Right atrium auricular region (tissue), 2 donors: ENCODE results near the gene ZNF573. TPM values are rescaled to one million over a fixed set of nuclear protein-coding genes. Genes with fewer than 3 reads are reported as not detected.
"Not testable (repeated sequence)": the region's sequence is repeated elsewhere in the genome, so short reads cannot be mapped to it uniquely, and the experiment has no call there.

Experiments
- DNase-seq: peaks from one replicate; pipeline ENCODE4 v3.0.0-alpha.2; 2019; ENCODE audit warnings: low spot score
- H3K27ac ChIP-seq, 2 donors: fragments of 200-600 bp; sonication (generic); 1 replicate in 1 of 2; 2 replicates in 1 of 2; pipeline ENCODE4 v1.5.1; 2016 to 2019
- H3K27me3 ChIP-seq, 2 donors: fragments of 200-600 bp; sonication (generic); one replicate each; pipeline versions ENCODE4 v1.5.1 to v1.6.0; 2017 to 2019
- H3K36me3 ChIP-seq: fragments of 200-600 bp; sonication (generic); one replicate; pipeline ENCODE4 v1.5.1; 2016
- H3K4me1 ChIP-seq, 2 donors: fragments of 200-600 bp; sonication (generic); one replicate each; pipeline versions ENCODE4 v1.5.1 to v1.6.0; 2017 to 2019
- H3K4me3 ChIP-seq, 2 donors: fragments of 200-600 bp; sonication (generic); 1 replicate in 1 of 2; 2 replicates in 1 of 2; pipeline ENCODE4 v1.5.1; 2017 to 2019; ENCODE audit warnings: mild to moderate bottlenecking in 1 of 2, moderate library complexity in 1 of 2
- H3K9me3 ChIP-seq, 2 donors: fragments of 200-600 bp; sonication (generic); one replicate each; pipeline ENCODE4 v1.5.1; 2019
- CTCF ChIP-seq, 2 donors: fragments of 200-600 bp; sonication (generic); IDR thresholded peaks; one replicate each; pipeline ENCODE4 v1.5.1; 2019; ENCODE audit warnings: antibody characterized with exemption in 2 of 2
- total RNA-seq, 2 donors: library from RNA; depleted of rRNA; stranded (reverse); fragments of >200 nt; gene quantifications; one replicate each; pipeline ENCODE4 v1.1.0, GENCODE V29; 2016

ZNF573 gene
- total RNA-seq, 2 donors from 2014 or later, result 4.6 to 4.9 TPM

GRCh38 chr19:37803249-37803840 is 24.0 kb upstream of the ZNF573 start:
- Histone ChIP-seq H3K36me3 (no peaks in the 10 kb centered on the region), H3K4me3 (no peak overlapping the region), H3K4me1 (no peaks in the 10 kb centered on the region), H3K9me3 (peaks cover 14 to 99% of the 10 kb centered on the region in 2 donors), H3K27ac (no peak overlapping the region), H3K27me3 (no peaks in the 10 kb centered on the region)
- DNase-seq, result no peak
- no peak for TF ChIP-seq CTCF (IDR thresholded peaks at IDR 0.05)

- Histone ChIP-seq H3K4me3 (no peak overlapping the region), H3K9me3 (peaks cover 0 to 73% of the 10 kb centered on the region in 2 donors), H3K4me1 (no peaks in the 10 kb centered on the region), H3K36me3 (no peaks in the 10 kb centered on the region), H3K27me3 (no peaks in the 10 kb centered on the region), H3K27ac (no peak overlapping the region)
- TF ChIP-seq CTCF (IDR thresholded peaks at IDR 0.05), result no peak
- no peak for DNase-seq
These were observed 11.0 kb upstream of the ZNF573 start for GRCh38 chr19:37790244-37790925.

GRCh38 chr19:37778613-37779126 is 716 bp downstream of the ZNF573 start:
- no peaks in the 10 kb centered on the region for H3K9me3 ChIP-seq
- H3K36me3 ChIP-seq, result no peaks in the 10 kb centered on the region
- H3K4me1 ChIP-seq, result peaks cover 0 to 11% of the 10 kb centered on the region in 2 donors
- no peak for DNase-seq
- no peaks in the 10 kb centered on the region for H3K27me3 ChIP-seq
- peak overlapping the region; percentile 88 to 91 for H3K27ac ChIP-seq
- peak overlapping the region; percentile 57 to 78 for H3K4me3 ChIP-seq
- no peak for TF ChIP-seq CTCF (IDR thresholded peaks at IDR 0.05)

- TF ChIP-seq CTCF (IDR thresholded peaks at IDR 0.05), result no peak
- H3K36me3 ChIP-seq, result peaks cover 31% of the 10 kb centered on the region
- no peak for DNase-seq
- no peaks in the 10 kb centered on the region for H3K27me3 ChIP-seq
- H3K27ac ChIP-seq, result no peak overlapping the region
- H3K4me3 ChIP-seq, result no peak overlapping the region
- H3K9me3 ChIP-seq, result no peaks in the 10 kb centered on the region
- no peaks in the 10 kb centered on the region for H3K4me1 ChIP-seq
These were observed 8.4 kb downstream of the ZNF573 start for GRCh38 chr19:37770985-37771384.

- no peak for DNase-seq
- Histone ChIP-seq H3K4me1 (no peaks in the 10 kb centered on the region), H3K36me3 (peaks cover 29% of the 10 kb centered on the region), H3K27ac (no peak overlapping the region), H3K4me3 (no peak overlapping the region), H3K27me3 (no peaks in the 10 kb centered on the region), H3K9me3 (no peaks in the 10 kb centered on the region)
- no peak for TF ChIP-seq CTCF (IDR thresholded peaks at IDR 0.05)
These were observed 15.9 kb downstream of the ZNF573 start for GRCh38 chr19:37763488-37763887.

GRCh38 chr19:37757683-37758082 is 21.7 kb downstream of the ZNF573 start:
- H3K36me3 ChIP-seq, H3K4me3 ChIP-seq, H3K27ac ChIP-seq, H3K27me3 ChIP-seq, H3K4me1 ChIP-seq, H3K9me3 ChIP-seq, DNase-seq: not testable (repeated sequence)
